Measurements from ENCODE around the gene CTIF.

Gene CTIF

GRCh38 chr18:48678237-48679115 lies 139.6 kb downstream of the CTIF start:
- TF ChIP-seq CTCF (IDR thresholded peaks at IDR 0.05): no peak
- no peak for TF ChIP-seq ZFX (IDR thresholded peaks at IDR 0.05; ENCODE audit: borderline replicate concordance)

GRCh38 chr18:48679236-48679635 lies 140.4 kb downstream of the CTIF start:
- no peak for TF ChIP-seq CTCF (IDR thresholded peaks at IDR 0.05)
- no peak for TF ChIP-seq ZFX (IDR thresholded peaks at IDR 0.05; ENCODE audit: borderline replicate concordance)
- H3K27ac ChIP-seq: no peak overlapping the region

More at GRCh38 chr18:48678237-48679115, 139.6 kb downstream of the CTIF start:
- H3K27ac ChIP-seq: no peak overlapping the region

GRCh38 chr18:48680339-48681250 lies 141.8 kb downstream of the CTIF start:
- H3K27ac ChIP-seq: no peak overlapping the region

GRCh38 chr18:48682768-48683167 lies 143.9 kb downstream of the CTIF start:
- TF ChIP-seq CTCF (IDR thresholded peaks at IDR 0.05) (no peak), ZFX (IDR thresholded peaks at IDR 0.05; ENCODE audit: borderline replicate concordance) (no peak)
- H3K27ac ChIP-seq: no peak overlapping the region

More at GRCh38 chr18:48680339-48681250, 141.8 kb downstream of the CTIF start:
- no peak for TF ChIP-seq ZFX (IDR thresholded peaks at IDR 0.05; ENCODE audit: borderline replicate concordance)
- TF ChIP-seq CTCF (IDR thresholded peaks at IDR 0.05): no peak

GRCh38 chr18:48683197-48683596 lies 144.4 kb downstream of the CTIF start:
- no peak overlapping the region for H3K27ac ChIP-seq
- TF ChIP-seq CTCF (IDR thresholded peaks at IDR 0.05) (no peak), ZFX (IDR thresholded peaks at IDR 0.05; ENCODE audit: borderline replicate concordance) (no peak)

GRCh38 chr18:48683661-48684060 lies 144.8 kb downstream of the CTIF start:
- no peak for TF ChIP-seq CTCF (IDR thresholded peaks at IDR 0.05)
- TF ChIP-seq ZFX (IDR thresholded peaks at IDR 0.05; ENCODE audit: borderline replicate concordance): no peak

More at GRCh38 chr18:48683661-48684060, 144.8 kb downstream of the CTIF start:
- no peak overlapping the region for H3K27ac ChIP-seq

Data from 22Rv1 (cell line).